ENCODE measurements around the gene DNAAF5. TPM values are rescaled to one million over a fixed set of nuclear protein-coding genes. Genes with fewer than 3 reads are reported as not detected.
"Not testable (repeated sequence)": the region's sequence is repeated elsewhere in the genome, so short reads cannot be mapped to it uniquely, and the experiment has no call there.

DNAAF5 gene
- total RNA-seq, 2 experiments from 2014 or later: 26.2 to 27.5 TPM

DNA sequence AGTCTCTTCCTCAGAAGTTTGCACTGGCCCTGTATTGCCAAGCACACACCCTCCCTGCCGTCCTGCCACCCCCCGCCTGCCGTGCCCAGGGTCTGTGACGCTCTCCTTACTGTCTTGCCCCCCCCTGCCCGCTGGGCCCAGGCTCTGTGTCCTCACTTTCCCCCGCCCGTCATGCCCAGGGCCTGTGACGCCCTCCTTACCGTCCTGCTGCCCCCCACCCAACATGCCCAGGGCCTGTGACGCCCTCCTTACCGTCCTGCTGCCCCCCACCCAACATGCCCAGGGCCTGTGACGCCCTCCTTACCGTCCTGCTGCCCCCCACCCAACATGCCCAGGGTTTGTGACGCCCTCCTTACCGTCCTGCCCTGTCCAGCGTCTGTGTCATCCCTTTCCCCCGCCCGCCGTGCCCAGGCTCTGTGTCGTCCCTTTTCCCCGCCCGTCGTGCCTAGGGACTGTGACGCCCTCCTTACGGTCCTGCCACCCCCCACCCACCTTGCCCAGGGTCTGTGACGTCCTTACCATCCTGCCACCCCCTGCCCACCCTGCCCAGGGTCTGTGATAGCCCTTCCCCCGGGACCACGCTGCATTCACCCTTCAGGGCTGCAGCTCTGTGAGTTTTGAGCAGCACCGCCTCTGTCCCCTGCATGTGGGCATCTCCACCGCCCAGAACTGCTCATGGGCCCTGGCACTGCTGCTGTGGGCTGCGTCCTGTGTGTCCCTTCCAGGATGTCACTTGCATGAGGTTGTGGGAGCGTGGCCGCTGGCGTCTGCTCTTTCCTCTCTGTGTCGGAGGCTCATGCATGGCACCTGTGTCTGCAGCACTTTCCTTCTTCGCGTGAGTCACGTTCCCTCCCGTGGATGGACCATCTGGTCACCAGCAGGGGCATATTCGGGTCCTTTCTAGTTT, 19.9 kb downstream of the DNAAF5 start:
- Mint-ChIP-seq H3K9me3 (no peaks in the 10 kb centered on the region), H3K4me1 (ENCODE audit: low read depth) (no peaks in the 10 kb centered on the region), H3K27me3 (ENCODE audit: low read depth) (no peaks in the 10 kb centered on the region), H3K36me3 (ENCODE audit: low read depth) (peaks cover 25% of the 10 kb centered on the region), H3K27ac (no peak overlapping the region), H3K4me3 (no peak overlapping the region)
- intact Hi-C loops (cut with micrococcal nuclease): no loop called here
- CTCF ChIA-PET: no interaction called here
- DNase-seq: no peak

DNA sequence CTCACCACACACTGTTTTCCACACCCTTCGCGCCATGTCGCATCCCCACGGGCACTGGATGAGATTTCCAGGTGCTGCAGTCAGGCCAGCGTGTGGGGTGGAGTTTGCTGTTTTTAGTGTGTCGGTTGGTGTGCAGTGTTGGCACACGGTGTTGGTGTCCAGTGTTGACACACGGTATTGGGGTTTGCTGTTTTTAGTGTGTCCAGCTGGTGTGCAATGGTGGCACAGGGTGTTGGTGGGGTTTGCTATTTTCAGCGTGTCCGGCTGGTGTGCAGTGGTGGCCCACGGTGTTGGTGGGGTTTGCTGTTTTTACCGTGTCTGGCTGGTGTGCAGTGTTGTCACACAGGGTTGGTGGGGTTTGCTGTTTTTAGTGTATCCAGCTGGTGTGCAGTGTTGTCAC, 20.7 kb downstream of the DNAAF5 start:
- CTCF ChIA-PET: no interaction called here
- H3K27ac Mint-ChIP-seq: no peak overlapping the region
- intact Hi-C loops (cut with micrococcal nuclease): no loop called here
- H3K36me3 Mint-ChIP-seq (ENCODE audit: low read depth): peaks cover 29% of the 10 kb centered on the region
- no peaks in the 10 kb centered on the region for H3K27me3 Mint-ChIP-seq (ENCODE audit: low read depth)
- H3K4me1 Mint-ChIP-seq (ENCODE audit: low read depth): no peaks in the 10 kb centered on the region
- H3K9me3 Mint-ChIP-seq: no peaks in the 10 kb centered on the region
- no peak for DNase-seq
- no peak overlapping the region for H3K4me3 Mint-ChIP-seq

DNA sequence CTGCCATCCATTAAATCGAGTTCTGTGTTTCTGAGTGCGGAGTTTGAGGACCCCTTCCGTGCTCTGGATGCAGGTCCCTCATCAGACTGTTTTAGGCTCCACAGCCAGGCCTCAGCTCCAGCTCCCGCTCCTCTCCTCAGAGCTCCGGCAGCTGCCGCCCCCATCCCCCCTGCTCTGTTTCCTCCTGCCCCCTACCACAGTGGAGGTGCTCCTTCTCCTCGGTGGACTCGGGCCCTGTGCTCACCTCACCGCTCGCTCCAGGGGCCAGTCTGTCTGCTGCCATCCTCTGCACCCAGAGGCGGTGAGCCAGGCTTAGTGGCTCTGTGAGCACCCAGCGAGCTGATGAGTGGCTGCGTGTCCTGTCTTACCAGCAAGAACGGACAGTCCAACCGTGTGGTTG, 21.9 kb downstream of the DNAAF5 start:
- Mint-ChIP-seq H3K4me1 (ENCODE audit: low read depth) (no peaks in the 10 kb centered on the region), H3K9me3 (no peaks in the 10 kb centered on the region), H3K27ac (no peak overlapping the region), H3K27me3 (ENCODE audit: low read depth) (no peaks in the 10 kb centered on the region), H3K4me3 (no peak overlapping the region), H3K36me3 (ENCODE audit: low read depth) (peaks cover 30% of the 10 kb centered on the region)
- CTCF ChIA-PET: no interaction called here
- intact Hi-C loops (cut with micrococcal nuclease): no loop called here
- DNase-seq: no peak

DNA sequence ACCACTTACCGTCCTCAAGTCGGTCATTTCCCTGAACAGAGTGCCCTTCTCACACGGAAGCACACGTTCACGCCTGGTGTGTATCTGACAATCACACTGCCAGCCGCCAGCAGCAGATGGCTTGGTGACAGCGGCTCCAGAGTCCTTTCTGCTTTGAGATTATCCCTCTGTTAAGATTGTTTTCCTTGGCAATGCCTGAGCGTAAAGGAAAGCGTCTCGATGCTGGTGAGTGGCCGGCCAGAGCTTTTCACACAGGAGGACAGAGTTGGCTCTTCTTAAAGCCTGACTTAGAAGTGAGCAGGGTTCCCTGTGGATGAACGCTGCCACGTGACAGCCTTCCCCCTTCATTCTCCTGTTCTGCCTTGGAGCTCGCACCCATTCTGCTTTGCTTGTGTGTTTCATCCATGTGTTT, 22.6 kb downstream of the DNAAF5 start:
- intact Hi-C loops (cut with micrococcal nuclease): no loop called here

DNA sequence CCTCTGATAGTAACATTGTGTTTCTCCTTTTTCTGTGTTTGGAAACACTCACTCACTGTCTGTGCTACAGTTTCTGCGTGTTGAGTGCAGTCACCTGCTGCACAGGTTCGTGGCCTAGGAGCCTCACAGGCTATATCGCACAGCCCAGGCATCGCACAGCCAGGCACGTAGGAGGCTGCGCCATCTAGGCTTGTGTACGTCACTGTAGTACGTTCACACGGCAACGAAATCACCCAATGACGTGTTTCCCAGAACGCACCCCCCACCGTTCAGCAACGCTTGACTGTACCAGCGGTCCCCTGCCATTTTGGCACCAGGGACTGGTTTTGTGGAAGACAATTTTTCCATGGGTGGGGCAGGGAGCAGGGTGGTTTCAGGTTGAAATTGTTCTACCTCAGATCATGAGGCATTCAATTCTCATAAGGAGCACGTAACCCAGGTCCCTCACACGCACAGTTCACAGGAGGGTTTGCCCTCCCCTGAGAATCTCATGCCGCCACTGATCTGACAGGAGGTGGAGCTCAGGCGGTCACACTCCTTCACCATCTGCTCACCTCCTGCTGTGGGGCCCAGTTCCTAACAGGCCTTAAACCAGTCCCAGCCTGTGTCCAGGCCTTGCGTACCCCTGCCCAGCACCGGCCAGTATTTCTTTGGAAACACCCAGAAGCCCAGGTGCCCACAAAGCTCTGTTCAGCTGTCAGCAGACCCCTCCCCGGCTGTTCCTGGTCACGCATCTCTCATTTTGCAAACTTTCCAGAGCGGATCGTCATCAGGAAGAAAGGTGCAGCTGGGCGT, 23.8 kb downstream of the DNAAF5 start:
- Mint-ChIP-seq H3K36me3 (ENCODE audit: low read depth) (peaks cover 28% of the 10 kb centered on the region), H3K4me1 (ENCODE audit: low read depth) (no peaks in the 10 kb centered on the region), H3K4me3 (no peak overlapping the region), H3K27ac (no peak overlapping the region), H3K27me3 (ENCODE audit: low read depth) (no peaks in the 10 kb centered on the region), H3K9me3 (no peaks in the 10 kb centered on the region)
- intact Hi-C loops (cut with micrococcal nuclease): no loop called here
- no peak for DNase-seq
- CTCF ChIA-PET: no interaction called here

More for the DNA sequence above, 22.6 kb downstream of the DNAAF5 start:
- Mint-ChIP-seq H3K9me3 (no peaks in the 10 kb centered on the region), H3K27me3 (ENCODE audit: low read depth) (no peaks in the 10 kb centered on the region), H3K36me3 (ENCODE audit: low read depth) (peaks cover 30% of the 10 kb centered on the region), H3K27ac (no peak overlapping the region), H3K4me3 (no peak overlapping the region), H3K4me1 (ENCODE audit: low read depth) (no peaks in the 10 kb centered on the region)
- CTCF ChIA-PET: no interaction called here
- no peak for DNase-seq

DNA sequence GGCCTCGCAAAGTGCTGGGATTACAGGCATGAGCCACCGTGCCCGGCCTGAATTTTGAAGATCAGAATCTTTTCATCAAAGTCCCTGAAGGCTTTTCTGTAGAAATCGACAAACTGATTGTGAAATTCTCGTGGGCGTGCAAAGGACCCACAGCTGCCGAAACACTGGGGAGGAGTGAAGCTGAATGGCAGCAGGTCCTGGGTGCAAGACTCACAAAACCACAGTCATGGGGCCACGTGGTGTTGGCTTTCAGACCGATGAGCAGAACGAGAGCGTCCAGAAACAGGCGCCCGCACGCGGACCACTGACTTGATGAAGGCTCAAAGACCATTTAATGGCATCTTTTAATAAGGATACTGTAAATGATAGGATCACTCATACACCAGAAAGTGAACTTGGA, 25.3 kb downstream of the DNAAF5 start:
- CTCF ChIA-PET: no interaction called here
- intact Hi-C loops (cut with micrococcal nuclease): no loop called here
- Mint-ChIP-seq H3K27me3 (ENCODE audit: low read depth) (no peaks in the 10 kb centered on the region), H3K4me3 (no peak overlapping the region), H3K27ac (no peak overlapping the region), H3K9me3 (no peaks in the 10 kb centered on the region), H3K4me1 (ENCODE audit: low read depth) (no peaks in the 10 kb centered on the region), H3K36me3 (ENCODE audit: low read depth) (peaks cover 27% of the 10 kb centered on the region)
- DNase-seq: no peak

DNA sequence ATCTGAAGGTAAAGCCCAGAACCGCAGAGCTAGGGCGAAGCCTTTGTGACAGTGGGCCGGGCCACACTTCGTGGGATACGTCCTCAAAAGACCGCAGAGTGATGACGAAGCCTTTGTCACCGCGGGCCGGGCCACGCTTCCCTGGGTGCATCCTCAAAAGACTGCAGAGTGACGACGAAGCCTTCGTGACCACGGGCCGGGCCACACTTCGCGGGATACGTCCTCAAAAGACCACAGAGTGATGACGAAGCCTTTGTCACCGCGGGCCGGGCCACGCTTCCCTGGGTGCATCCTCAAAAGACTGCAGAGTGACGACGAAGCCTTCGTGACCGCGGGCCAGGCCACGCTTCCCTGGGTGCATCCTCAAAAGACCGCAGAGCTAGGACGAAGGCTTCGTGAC, 25.8 kb downstream of the DNAAF5 start:
- peaks cover 27% of the 10 kb centered on the region for H3K36me3 Mint-ChIP-seq (ENCODE audit: low read depth)
- H3K27me3 Mint-ChIP-seq (ENCODE audit: low read depth); H3K4me3 Mint-ChIP-seq; H3K4me1 Mint-ChIP-seq (ENCODE audit: low read depth); CTCF ChIA-PET; intact Hi-C loops (cut with micrococcal nuclease); DNase-seq; H3K9me3 Mint-ChIP-seq; H3K27ac Mint-ChIP-seq: not testable (repeated sequence)

DNA sequence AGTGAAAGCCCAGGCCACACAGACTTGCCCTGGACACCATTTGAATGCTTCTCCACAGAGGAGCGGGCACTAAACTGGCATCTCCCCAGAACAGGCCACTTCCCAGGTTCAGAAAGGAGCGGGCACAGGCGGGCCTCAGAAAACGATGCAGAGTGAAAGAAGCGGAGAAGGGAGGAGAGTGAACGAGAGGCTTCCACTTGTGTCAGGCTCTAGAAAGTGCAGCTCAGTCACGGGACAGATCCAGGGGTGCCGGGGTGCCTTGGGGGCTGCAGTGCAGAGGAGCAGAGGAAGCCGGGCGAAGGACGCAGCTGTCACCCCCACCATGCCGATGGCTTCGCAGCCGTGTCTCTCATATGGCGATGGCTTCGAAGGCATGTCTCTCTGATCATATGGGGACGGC, 26.7 kb downstream of the DNAAF5 start:
- CTCF ChIA-PET: no interaction called here
- DNase-seq: no peak
- intact Hi-C loops (cut with micrococcal nuclease): no loop called here
- Mint-ChIP-seq H3K4me1 (ENCODE audit: low read depth) (no peaks in the 10 kb centered on the region), H3K4me3 (no peak overlapping the region), H3K9me3 (no peaks in the 10 kb centered on the region), H3K36me3 (ENCODE audit: low read depth) (peaks cover 31% of the 10 kb centered on the region), H3K27ac (no peak overlapping the region), H3K27me3 (ENCODE audit: low read depth) (no peaks in the 10 kb centered on the region)

DNA sequence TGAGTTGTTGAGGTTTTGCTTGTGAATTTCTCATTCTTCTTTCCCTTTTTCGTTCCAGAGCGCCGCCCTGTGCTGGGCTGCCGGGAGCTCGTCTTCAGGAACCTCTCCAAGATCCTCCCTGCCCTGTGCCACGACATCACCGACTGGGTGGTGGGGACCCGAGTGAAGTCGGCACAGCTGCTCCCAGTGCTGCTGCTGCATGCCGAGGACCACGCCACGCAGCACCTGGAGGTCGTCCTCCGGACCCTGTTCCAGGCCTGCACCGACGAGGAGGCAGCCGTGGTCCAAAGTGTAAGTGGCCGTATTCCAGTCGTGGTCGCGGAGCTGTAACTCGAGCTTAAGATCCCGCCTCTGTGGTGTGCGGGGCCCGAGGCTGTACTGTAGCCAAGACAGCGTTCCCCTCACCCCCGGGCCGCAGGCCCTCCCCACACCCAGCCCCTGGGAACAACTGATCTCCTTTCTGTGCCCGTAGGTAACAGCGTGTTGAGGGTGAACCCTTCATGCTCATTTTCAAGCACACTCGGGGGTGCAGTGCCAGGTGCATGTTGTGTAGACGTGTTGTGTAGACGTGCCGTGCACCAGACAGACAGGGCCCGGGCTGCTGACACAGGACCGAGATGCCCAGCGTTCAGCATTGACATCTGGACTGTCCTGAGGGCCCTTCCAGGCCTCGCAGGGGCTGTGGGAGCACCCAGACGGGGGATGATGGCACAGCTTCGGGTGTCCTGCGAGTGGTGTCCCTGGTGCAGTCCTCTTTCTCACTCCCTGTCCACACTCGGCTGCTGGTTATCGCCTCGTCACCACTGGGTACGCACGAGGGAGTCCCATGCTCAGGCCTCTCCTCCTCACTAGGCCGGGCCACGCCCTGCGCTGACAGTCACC, 28.3 kb downstream of the DNAAF5 start:
- Mint-ChIP-seq H3K9me3 (no peaks in the 10 kb centered on the region), H3K27me3 (ENCODE audit: low read depth) (no peaks in the 10 kb centered on the region), H3K4me1 (ENCODE audit: low read depth) (no peaks in the 10 kb centered on the region), H3K36me3 (ENCODE audit: low read depth) (peaks cover 40% of the 10 kb centered on the region), H3K4me3 (no peak overlapping the region), H3K27ac (no peak overlapping the region)
- no peak for DNase-seq
- intact Hi-C loops (cut with micrococcal nuclease): no loop called here
- CTCF ChIA-PET: no interaction called here

DNA sequence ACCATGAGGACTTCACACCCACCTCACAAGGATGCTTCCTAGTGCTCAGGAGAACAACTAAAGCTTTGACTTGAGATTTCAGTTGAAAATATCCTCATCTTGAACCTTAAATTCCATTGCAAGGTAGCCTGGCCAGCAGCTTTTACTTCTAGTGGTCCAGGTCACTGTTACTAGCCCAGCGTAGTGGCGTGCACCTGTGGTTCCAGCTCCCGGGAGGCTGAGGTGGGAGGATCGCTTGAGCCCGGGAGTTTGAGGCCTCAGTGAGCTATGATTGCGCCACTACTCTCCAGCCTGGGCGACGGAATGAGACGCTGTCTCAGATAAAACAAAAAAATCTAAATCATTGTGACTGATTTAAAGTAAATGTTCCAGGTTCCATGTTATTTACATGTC, 28.9 kb downstream of the DNAAF5 start:
- no peaks in the 10 kb centered on the region for H3K9me3 Mint-ChIP-seq
- H3K36me3 Mint-ChIP-seq (ENCODE audit: low read depth): peaks cover 42% of the 10 kb centered on the region
- H3K4me3 Mint-ChIP-seq: no peak overlapping the region
- H3K27ac Mint-ChIP-seq: no peak overlapping the region
- no peaks in the 10 kb centered on the region for H3K27me3 Mint-ChIP-seq (ENCODE audit: low read depth)
- intact Hi-C loops (cut with micrococcal nuclease): no loop called here
- no peaks in the 10 kb centered on the region for H3K4me1 Mint-ChIP-seq (ENCODE audit: low read depth)
- CTCF ChIA-PET: no interaction called here
- DNase-seq: no peak

DNA sequence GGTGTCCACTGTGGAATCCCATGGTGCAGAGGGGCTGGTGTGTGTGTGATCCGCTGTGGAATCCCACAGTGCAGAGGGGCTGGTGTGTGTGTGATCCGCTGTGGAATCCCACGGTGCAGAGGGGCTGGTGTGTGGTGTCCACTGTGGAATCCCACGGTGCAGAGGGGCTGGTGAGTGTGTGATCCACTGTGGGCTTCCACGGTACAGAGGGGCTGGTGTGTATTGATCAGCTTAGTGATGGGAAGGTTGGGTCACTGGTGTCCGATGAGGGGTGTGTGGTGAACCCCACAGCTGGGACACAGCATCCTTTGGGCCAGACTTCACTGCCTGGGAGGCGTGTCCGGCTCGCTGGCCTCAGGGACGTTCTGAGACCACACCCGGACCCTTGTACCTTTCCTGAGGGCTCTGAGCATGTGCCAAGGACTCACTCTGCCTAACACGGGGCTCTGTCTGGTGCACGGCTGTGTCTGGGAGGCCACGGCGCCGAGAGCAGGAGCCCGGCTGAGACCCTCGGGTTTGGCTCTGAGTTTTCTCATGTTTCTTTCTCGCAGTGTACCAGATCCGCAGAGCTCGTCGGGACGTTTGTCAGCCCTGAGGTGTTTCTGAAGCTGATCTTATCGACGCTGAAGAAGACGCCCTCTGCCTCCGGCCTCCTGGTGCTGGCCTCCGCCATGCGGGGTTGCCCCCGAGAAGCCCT, 29.9 kb downstream of the DNAAF5 start:
- Mint-ChIP-seq H3K4me1 (ENCODE audit: low read depth) (no peaks in the 10 kb centered on the region), H3K27ac (no peak overlapping the region)

More for the DNA sequence above, 29.9 kb downstream of the DNAAF5 start:
- CTCF ChIA-PET: no interaction called here
- no peaks in the 10 kb centered on the region for H3K27me3 Mint-ChIP-seq (ENCODE audit: low read depth)
- no peak for DNase-seq
- no peak overlapping the region for H3K4me3 Mint-ChIP-seq
- H3K36me3 Mint-ChIP-seq (ENCODE audit: low read depth): peaks cover 40% of the 10 kb centered on the region
- intact Hi-C loops (cut with micrococcal nuclease): no loop called here
- H3K9me3 Mint-ChIP-seq: no peaks in the 10 kb centered on the region
